Transverse colon (tissue), 4 donors: Measurements from ENCODE around the gene KNSTRN.

Experiments used
- EP300 ChIP-seq: sonication (generic); formaldehyde crosslinking; IDR thresholded peaks from one replicate; pipeline ENCODE4 v1.6.1; 2017; ENCODE audit warnings: antibody characterized with exemption, low read depth
- POLR2A ChIP-seq: fragments of 450-650 bp; IDR thresholded peaks from one replicate; pipeline ENCODE4 v1.6.1; 2016; ENCODE audit warnings: antibody characterized with exemption, mild to moderate bottlenecking, moderate library complexity
- POLR2AphosphoS5 ChIP-seq, 3 donors: sonication (generic); formaldehyde crosslinking; IDR thresholded peaks; one replicate each; pipeline ENCODE4 v1.6.1; 2016; ENCODE audit warnings: antibody characterized with exemption in 3 of 3
- TF ChIP-seq, protein P1 (sequence below), 5 experiments: fragments of 200-600 bp in 3 of 5; fragments of 450-650 bp in 2 of 5; sonication (generic) in 3 of 5; IDR thresholded peaks; 1 replicate in 2 of 5; 2 replicates in 3 of 5; pipeline ENCODE4 v1.5.1; 2016 to 2017; ENCODE audit warnings: antibody characterized with exemption in 5 of 5, inconsistent platforms in 3 of 5, mild to moderate bottlenecking in 2 of 5, moderate library complexity in 1 of 5

DNA sequence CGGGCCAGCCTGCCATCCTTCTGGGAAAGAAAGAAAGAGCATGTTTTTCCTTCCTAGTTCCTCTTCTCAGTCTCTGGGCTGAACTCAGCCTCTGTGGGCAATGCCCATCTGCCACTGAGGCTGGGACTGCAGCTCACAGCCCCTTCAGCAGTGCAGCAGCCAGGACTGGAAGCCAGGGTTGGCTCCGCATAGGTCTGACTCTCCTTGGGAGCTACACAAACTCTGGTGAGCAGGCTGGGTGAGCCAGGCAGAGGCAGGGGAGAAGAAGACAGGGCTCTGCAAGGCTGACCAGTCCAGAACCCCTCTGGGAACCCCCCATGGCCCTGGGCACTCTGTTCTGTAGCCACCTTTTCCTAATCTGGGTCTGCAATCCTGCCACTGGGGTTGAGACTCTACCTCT lies 20.9 kb upstream of the KNSTRN start:
- no peak for TF ChIP-seq EP300
- TF ChIP-seq, protein P1, sequence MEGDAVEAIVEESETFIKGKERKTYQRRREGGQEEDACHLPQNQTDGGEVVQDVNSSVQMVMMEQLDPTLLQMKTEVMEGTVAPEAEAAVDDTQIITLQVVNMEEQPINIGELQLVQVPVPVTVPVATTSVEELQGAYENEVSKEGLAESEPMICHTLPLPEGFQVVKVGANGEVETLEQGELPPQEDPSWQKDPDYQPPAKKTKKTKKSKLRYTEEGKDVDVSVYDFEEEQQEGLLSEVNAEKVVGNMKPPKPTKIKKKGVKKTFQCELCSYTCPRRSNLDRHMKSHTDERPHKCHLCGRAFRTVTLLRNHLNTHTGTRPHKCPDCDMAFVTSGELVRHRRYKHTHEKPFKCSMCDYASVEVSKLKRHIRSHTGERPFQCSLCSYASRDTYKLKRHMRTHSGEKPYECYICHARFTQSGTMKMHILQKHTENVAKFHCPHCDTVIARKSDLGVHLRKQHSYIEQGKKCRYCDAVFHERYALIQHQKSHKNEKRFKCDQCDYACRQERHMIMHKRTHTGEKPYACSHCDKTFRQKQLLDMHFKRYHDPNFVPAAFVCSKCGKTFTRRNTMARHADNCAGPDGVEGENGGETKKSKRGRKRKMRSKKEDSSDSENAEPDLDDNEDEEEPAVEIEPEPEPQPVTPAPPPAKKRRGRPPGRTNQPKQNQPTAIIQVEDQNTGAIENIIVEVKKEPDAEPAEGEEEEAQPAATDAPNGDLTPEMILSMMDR (IDR thresholded peaks at IDR 0.05) = no peak
- TF ChIP-seq POLR2A = no peak
- TF ChIP-seq POLR2AphosphoS5 (IDR thresholded peaks at IDR 0.05) = no peak
